Measurements from ENCODE around the gene SDF2.

DNA sequence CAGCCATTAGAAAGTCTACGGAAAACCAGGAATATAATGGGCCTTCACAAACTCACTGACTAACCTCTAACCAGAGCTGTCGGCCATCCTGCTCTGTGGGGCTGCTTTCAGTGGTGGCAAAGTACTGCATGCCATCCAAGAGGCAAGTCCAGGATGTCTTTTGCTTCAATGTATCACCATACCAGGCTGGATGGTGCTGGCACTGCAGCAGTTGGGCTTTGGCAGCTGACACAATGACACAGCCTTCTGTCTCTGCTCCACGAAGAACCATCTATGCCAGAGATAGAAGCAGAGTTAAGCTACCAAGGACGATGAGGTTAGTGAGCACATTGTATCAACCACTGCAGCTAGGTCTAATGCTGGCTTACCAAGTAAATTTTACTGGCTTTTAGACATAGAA lies 38.0 kb downstream of the SDF2 start:
- TF ChIP-seq, protein P1, sequence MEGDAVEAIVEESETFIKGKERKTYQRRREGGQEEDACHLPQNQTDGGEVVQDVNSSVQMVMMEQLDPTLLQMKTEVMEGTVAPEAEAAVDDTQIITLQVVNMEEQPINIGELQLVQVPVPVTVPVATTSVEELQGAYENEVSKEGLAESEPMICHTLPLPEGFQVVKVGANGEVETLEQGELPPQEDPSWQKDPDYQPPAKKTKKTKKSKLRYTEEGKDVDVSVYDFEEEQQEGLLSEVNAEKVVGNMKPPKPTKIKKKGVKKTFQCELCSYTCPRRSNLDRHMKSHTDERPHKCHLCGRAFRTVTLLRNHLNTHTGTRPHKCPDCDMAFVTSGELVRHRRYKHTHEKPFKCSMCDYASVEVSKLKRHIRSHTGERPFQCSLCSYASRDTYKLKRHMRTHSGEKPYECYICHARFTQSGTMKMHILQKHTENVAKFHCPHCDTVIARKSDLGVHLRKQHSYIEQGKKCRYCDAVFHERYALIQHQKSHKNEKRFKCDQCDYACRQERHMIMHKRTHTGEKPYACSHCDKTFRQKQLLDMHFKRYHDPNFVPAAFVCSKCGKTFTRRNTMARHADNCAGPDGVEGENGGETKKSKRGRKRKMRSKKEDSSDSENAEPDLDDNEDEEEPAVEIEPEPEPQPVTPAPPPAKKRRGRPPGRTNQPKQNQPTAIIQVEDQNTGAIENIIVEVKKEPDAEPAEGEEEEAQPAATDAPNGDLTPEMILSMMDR (IDR thresholded peaks at IDR 0.05; ENCODE audit: low read length) = no peak
- no peak for TF ChIP-seq EZH2phosphoT487 (IDR thresholded peaks at IDR 0.05; ENCODE audit: low read length)
